HepG2 (cell line): ENCODE data around the gene GPR137. TPM values are rescaled to one million over a fixed set of nuclear protein-coding genes. Genes with fewer than 3 reads are reported as not detected.

Experiments
- ADNP ChIP-seq: sonication (generic); formaldehyde crosslinking; IDR thresholded peaks from 2 replicates; pipeline ENCODE4 v1.4.0; 2020; ENCODE audit warnings: missing genetic modification reagents
- CENPX ChIP-seq: sonication (generic); formaldehyde crosslinking; IDR thresholded peaks from 2 replicates; pipeline ENCODE4 v1.9.0; 2021; ENCODE audit warnings: mild to moderate bottlenecking, missing genetic modification reagents, moderate library complexity
- FOSL2 ChIP-seq: sonication (generic); formaldehyde crosslinking; IDR thresholded peaks from 2 replicates; pipeline ENCODE4 v1.4.0; 2020; ENCODE audit warnings: missing genetic modification reagents
- FOXM1 ChIP-seq: sonication (generic); formaldehyde crosslinking; IDR thresholded peaks from 2 replicates; pipeline ENCODE4 v1.5.0; 2020; ENCODE audit warnings: missing genetic modification reagents
- GLMP ChIP-seq: sonication (generic); formaldehyde crosslinking; IDR thresholded peaks from 2 replicates; pipeline ENCODE4 v1.9.0; 2021; ENCODE audit warnings: missing genetic modification reagents, mild to moderate bottlenecking, borderline replicate concordance
- KDM2A ChIP-seq: sonication (generic); formaldehyde crosslinking; IDR thresholded peaks from 2 replicates; pipeline ENCODE4 v1.4.0; 2020; ENCODE audit warnings: low read depth, missing genetic modification reagents, borderline replicate concordance
- NPAS2 ChIP-seq: sonication (generic); formaldehyde crosslinking; IDR thresholded peaks from 2 replicates; pipeline ENCODE4 v1.8.0; 2022; ENCODE audit warnings: mild to moderate bottlenecking, missing genetic modification reagents, borderline replicate concordance
- POLR2G ChIP-seq: fragments of 200-400 bp; formaldehyde crosslinking; IDR thresholded peaks from 2 replicates; pipeline ENCODE4 v1.6.1; 2018; ENCODE audit warnings: mild to moderate bottlenecking, low read depth, low read length, moderate library complexity
- SKI ChIP-seq: fragments of 450-650 bp; IDR thresholded peaks from one replicate; pipeline ENCODE4 v1.6.1; 2018; ENCODE audit warnings: mild to moderate bottlenecking; ENCODE audit not compliant: partially characterized antibody
- SMC3 ChIP-seq: IDR thresholded peaks from 2 replicates; pipeline ENCODE4 v1.6.1; 2011; ENCODE audit warnings: low read length, improper control_type of control experiment
- TRAFD1 ChIP-seq: sonication (generic); formaldehyde crosslinking; IDR thresholded peaks from 2 replicates; pipeline ENCODE4 v1.5.1; 2020; ENCODE audit warnings: missing genetic modification reagents, mild to moderate bottlenecking, borderline replicate concordance
- ZC3H4 ChIP-seq: sonication (generic); formaldehyde crosslinking; IDR thresholded peaks from 2 replicates; pipeline ENCODE4 v1.4.0; 2020; ENCODE audit warnings: missing genetic modification reagents, borderline replicate concordance
- ZNF431 ChIP-seq: sonication (generic); formaldehyde crosslinking; IDR thresholded peaks from 2 replicates; pipeline ENCODE4 v1.9.0; 2022; ENCODE audit warnings: missing genetic modification reagents, low read depth, mild to moderate bottlenecking, borderline replicate concordance
- ZNF501 ChIP-seq: sonication (generic); formaldehyde crosslinking; IDR thresholded peaks from 2 replicates; pipeline ENCODE4 v1.5.1; 2020; ENCODE audit warnings: mild to moderate bottlenecking, moderate library complexity, missing genetic modification reagents
- ZNF605 ChIP-seq: sonication (generic); formaldehyde crosslinking; IDR thresholded peaks from 2 replicates; pipeline ENCODE4 v1.8.0; 2022; ENCODE audit warnings: mild to moderate bottlenecking, missing genetic modification reagents
- ZNF609 ChIP-seq: sonication (generic); formaldehyde crosslinking; IDR thresholded peaks from 2 replicates; pipeline ENCODE4 v1.4.0; 2020; ENCODE audit warnings: mild to moderate bottlenecking, missing genetic modification reagents, borderline replicate concordance
- ZSCAN29 ChIP-seq: sonication (generic); formaldehyde crosslinking; conservative IDR thresholded peaks from 2 replicates; pipeline ENCODE4 v1.4.0; 2020; ENCODE audit warnings: mild to moderate bottlenecking, missing genetic modification reagents
- polyA plus RNA-seq, 8 experiments: library from polyadenylated mRNA; depleted of rRNA in 3 of 8; stranded (reverse) in 7 of 8; unstranded in 1 of 8; fragments of >200 nt; fragmentation: Illumina TruSeq in 4 of 8; extraction: Trizol in 4 of 8; gene quantifications; 2 replicates each; pipeline versions ENCODE4 v1.2.1 to v1.2.3, GENCODE V29; 2011 to 2016; ENCODE audit warnings: low read depth in 4 of 8, missing spikeins in 1 of 8, mixed read lengths in 1 of 8; ENCODE audit not compliant: insufficient read depth in 1 of 8
- total RNA-seq, 5 experiments: library from RNA; depleted of rRNA; stranded (reverse); fragments of >200 nt; fragmentation: Illumina TruSeq; extraction: Trizol; gene quantifications; 2 replicates each; pipeline ENCODE4 v1.2.3, GENCODE V29; 2016; ENCODE audit warnings: low read depth in 1 of 5

GPR137 gene
- total and polyA plus RNA-seq, 2 of the 13 experiments (the other 11 are each of a cell fraction or from before 2014, with no cell fraction given): 8.5 to 13.2 TPM

- TF ChIP-seq SKI: no peak
- peak; percentile 89 for TF ChIP-seq ZNF605 (CRISPR knock-in tag)
- no peak for TF ChIP-seq ADNP (CRISPR knock-in tag)
- TF ChIP-seq ZNF609 (CRISPR knock-in tag): peak; percentile 33; the same call in 1 of the 2 replicates
- peak; percentile 96 for TF ChIP-seq POLR2G
- TF ChIP-seq KDM2A (CRISPR knock-in tag): peak; percentile 98
- no peak for TF ChIP-seq SMC3
- TF ChIP-seq TRAFD1 (CRISPR knock-in tag): no peak
- 0 out of 2 replicates have a peak, but pooled peaks have one; percentile 22 for TF ChIP-seq ZNF431
- no peak for TF ChIP-seq ZC3H4 (CRISPR knock-in tag)
- no peak for TF ChIP-seq NPAS2
- TF ChIP-seq ZNF501 (CRISPR knock-in tag): peak; percentile 76
- 0 out of 2 replicates have a peak, but pooled peaks have one; percentile 5 for TF ChIP-seq FOSL2 (CRISPR knock-in tag)
- TF ChIP-seq FOXM1: peak; percentile 95
- no peak; the same call in 1 of the 2 replicates for TF ChIP-seq ZSCAN29 (CRISPR knock-in tag)
- no peak for TF ChIP-seq GLMP (CRISPR knock-in tag)
- no peak for TF ChIP-seq CENPX (CRISPR knock-in tag)
These were observed 45.0 kb upstream of the GPR137 start, which contains the start of gene FKBP2 (continued) for GRCh38 chr11:64240435-64241240.
